PC-3 (cell line): ENCODE data around the gene SLTM.

Experiments
- EZH2 ChIP-seq: fragments of 300-600 bp; sonication (generic); IDR thresholded peaks from one replicate; pipeline ENCODE4 v1.6.1; 2017; ENCODE audit warnings: antibody characterized with exemption, mild to moderate bottlenecking, low read length; ENCODE audit not compliant: unreplicated experiment
- TF ChIP-seq, protein P1 (sequence below): fragments of 300-600 bp; sonication (generic); conservative IDR thresholded peaks from 2 replicates; pipeline ENCODE4 v1.5.1; 2017; ENCODE audit warnings: antibody characterized with exemption, low read depth, mild to moderate bottlenecking, low read length

GRCh38 chr15:58926823-58927222, 6.7 kb downstream of the SLTM start:
- TF ChIP-seq, protein P1, sequence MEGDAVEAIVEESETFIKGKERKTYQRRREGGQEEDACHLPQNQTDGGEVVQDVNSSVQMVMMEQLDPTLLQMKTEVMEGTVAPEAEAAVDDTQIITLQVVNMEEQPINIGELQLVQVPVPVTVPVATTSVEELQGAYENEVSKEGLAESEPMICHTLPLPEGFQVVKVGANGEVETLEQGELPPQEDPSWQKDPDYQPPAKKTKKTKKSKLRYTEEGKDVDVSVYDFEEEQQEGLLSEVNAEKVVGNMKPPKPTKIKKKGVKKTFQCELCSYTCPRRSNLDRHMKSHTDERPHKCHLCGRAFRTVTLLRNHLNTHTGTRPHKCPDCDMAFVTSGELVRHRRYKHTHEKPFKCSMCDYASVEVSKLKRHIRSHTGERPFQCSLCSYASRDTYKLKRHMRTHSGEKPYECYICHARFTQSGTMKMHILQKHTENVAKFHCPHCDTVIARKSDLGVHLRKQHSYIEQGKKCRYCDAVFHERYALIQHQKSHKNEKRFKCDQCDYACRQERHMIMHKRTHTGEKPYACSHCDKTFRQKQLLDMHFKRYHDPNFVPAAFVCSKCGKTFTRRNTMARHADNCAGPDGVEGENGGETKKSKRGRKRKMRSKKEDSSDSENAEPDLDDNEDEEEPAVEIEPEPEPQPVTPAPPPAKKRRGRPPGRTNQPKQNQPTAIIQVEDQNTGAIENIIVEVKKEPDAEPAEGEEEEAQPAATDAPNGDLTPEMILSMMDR = no peak
- TF ChIP-seq EZH2 = no peak
